ENCODE measurements around the gene FOXA2.

Gene FOXA2

DNA sequence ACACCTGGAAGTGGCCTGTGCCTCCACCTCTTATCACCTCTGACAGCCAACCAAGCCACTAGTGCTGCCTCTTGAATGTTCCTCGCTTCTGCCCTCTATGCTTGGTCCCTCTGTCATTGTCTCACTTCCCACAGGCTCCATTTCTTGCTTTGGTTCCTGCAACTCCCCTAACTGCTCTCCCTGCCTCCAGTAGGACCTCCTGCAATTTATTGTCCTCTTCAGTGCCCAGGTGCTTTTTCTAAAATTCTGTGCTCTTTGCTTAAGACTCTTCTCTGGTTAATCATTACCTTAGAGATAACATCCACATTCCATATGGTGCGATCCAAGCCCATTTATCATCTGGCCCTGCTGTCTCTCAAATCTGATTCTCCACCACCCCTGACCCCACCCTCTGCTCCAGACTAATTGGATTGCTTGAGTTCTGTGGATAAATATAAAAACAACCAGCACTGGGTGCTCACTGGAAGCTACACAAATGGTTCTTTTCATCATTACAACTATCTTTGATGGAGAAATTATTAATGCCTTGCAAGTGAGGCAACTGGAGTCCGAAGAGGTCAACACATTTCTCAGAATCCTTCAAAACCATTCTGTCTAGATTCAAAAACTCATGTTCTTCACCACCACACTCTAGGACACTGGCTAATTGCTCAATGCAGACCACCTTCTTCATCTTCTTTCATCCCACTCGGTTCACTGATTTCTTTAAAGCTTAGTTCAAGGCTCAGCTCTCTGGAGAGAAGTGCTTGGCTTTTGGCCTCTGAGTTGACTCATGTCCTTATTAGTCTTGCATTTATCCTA is 47.2 kb downstream of the FOXA2 start:
- no peak for DNase-seq (ENCODE audit: low spot score)

DNA sequence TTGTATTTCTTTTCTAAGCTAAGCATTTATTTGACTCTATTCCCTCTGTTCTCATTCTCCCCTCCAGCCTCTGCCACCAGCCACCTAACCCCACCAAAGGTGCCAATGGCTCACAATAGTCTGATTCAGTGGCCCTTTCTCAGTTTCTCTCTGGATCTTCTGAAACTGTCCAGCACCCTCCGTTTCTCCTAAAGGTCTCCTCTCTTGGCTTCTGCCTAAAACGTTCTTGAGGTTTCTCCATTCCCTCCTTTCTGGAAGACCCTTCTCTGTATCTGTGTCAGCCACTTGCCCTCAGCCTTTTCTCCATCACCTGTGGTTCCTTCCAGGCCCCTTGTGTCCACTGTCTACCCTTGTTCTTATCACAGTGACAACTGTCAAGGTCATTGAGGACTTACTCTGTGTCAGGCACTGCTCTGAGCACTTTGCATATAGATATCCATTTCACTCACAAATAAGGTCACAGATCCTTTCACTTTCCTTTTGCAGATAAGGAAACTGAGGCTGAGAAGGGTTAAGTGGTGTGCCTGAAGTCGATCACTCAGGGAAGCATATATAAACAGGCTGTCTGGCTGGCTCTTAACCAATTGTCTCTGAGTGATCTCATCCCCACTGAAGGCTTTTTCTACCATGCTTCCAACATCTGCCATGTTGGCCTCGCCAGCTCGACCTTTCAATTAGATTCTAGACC is 48.1 kb downstream of the FOXA2 start:
- no peak for DNase-seq (ENCODE audit: low spot score)

DNA sequence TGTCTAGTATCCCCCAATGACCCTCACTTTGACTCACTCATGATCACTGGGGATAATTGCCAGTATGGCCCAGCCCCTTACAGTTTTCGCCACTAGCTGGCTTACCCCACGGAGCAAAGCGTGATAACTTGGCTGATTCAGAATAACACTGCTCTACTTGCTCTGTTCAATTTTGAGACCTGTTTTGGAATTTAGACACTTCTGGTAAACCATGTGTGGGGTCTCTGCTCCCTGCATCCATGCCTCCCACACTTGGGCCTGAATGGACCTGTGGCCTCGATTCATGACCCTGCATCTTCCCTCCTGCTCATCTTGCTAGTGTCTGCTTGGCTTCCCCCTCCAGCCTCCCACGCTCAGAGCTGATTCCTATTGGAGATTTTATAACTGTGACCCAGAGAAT is 48.9 kb downstream of the FOXA2 start:
- DNase-seq (ENCODE audit: low spot score) = no peak

DNA sequence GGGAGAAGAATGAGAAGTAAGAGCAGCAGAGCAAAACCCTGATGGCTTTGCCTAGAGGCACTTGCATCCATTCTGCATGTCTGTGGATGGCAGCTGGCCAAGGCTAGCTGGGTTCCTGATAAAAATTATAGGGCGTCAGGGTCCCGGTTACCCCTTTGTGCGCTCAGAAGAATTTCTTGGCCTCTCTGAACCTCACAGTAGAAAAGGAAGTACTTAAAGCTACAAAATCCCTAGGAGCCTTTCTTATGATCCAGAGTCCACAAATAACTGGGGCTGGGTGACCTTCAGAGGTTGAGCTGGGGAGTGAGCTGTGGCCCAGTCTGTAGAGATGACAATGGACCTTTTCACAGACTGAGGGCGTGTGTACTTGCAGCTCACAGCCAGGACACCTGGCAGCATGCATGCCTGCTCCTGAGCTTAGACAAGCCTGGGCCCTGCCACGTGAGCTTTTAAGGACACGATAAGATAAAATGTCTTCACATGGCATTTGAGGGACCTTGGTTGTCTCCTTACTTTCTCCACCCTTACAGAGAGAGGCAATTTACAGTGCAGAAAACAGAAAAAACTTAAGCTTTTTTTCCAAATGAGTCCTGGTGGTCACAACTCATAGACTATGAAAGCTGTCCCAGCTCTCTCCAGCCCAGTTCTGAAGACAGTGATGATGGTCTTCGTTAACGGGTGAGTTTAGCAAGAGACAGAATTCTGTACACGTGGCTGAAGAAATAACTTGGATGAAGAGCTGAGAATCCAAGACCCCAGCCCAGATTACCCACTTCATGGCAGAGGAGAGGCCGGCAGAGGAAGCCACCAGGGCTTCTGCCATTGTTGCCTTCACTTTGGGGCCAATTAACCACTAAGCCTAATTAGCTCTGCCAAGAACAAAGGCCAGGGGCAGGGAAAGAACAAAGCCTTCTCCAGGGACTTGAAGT is 50.3 kb downstream of the FOXA2 start:
- DNase-seq (ENCODE audit: low spot score) = no peak

DNA sequence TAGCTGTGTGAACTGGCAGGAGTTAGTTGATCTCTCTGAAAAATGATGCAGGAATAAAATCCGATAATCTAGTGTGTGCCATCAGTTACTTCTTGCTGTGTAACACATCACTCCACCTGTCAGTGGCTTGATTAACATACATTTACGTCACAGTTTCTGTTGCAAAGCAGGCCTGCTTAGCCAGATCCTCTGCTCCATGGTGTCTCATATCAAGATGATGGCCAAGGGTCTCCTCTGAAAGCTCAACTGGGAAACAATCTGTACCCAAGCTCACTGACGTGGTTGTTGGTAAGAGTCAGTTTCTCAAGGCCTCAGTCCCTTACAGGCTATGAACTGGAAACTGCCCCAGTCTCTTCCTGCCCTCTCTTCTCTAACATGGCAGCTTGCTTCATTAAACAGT is 51.8 kb downstream of the FOXA2 start:
- no peak for DNase-seq (ENCODE audit: low spot score)

DNA sequence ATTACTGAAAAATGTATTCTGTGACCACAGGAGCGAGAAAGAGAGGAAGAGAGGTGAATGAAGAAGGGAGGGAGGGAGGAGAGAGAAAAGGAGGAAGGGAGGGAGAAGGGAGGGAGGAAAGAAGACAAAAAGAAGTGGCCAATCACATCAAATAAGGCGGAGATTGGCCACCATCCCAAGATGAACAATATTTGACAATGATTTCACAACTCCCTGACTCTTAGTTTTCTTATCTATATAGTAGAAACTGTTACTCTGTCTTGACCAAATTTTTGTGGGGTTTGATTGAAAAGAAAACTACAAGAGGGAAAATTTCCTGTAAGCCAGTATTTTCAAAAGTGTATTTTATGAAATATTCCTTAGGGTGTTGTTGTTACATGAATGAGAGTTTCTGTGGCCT is 52.6 kb downstream of the FOXA2 start:
- DNase-seq (ENCODE audit: low spot score) = no peak

DNA sequence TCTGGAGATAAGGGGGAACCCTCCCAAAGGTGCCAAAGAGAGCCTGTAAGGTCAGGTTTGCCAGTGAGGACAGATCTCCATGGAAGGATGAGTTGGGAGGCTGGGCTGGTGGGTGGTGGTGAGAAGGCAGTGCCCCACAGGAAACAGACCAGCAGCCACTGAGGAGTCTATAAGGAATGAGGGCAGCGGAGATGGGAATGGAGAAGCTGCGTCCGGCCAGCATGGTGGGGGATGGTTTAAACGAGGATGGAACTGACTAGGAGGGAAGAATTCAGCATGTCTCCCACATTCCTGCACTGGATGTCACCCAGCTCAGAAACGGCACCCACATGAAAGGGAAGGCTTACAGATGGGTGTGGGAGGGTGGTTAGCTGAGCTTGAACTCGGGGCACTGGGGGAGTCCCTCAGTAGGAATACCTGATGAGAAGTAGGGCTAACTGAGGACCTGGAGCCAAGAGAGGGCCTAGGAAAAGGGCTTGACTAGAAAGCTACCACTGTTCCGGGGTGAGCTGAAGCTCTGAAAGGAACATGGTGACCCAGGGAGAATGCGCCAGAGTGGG is 53.2 kb downstream of the FOXA2 start:
- DNase-seq (ENCODE audit: low spot score) = no peak

All from D341Med (cell line).